ENCODE results near the gene OPN1MW2.
"Not testable (repeated sequence)": the region's sequence is repeated elsewhere in the genome, so short reads cannot be mapped to it uniquely, and the experiment has no call there.

Gene OPN1MW2

DNA sequence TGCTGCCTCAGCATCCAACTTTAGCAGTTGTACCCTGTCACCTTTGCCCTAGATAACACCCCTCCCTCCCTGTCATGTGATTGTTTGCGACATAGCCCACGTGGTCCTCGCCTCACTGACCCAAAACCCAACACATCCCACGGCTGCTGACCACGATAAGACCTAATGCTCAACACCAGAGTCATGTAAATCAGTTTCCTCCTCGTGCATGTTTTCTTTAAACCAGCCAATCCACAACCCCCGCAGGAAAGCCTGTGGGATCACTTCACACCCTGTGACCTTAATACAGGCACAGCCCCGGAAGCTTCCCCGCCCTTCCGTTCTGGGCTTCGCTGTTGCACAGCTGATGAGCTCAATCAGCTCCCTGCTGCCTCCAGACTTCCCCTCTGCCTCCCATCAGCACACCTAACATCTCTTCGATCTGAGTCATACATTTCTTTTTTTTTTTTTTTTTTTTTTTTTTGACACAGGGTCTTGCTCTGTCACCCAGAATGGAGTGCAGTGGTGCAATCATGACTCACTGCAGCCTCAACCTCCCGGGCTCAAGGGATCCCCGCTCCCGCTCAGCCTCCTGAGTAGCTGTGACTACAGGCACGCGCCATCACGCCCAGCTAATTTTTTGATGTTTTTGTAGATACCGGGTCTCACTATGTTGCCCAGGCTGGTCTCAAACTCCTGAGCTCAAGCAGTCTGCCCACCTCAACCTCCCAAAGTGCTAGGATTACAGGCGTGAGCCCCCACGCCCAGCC lies 9.7 kb upstream of the OPN1MW2 start:
- H2BK120ac ChIP-seq (ENCODE audit: low read depth, low read length); H3K4me2 ChIP-seq (ENCODE audit: low read length, poor library complexity, severe bottlenecking); H3K9me3 ChIP-seq (ENCODE audit: control insufficient read depth, low read length); H4K91ac ChIP-seq (ENCODE audit: low read length); H2BK15ac ChIP-seq (ENCODE audit: low read depth, poor library complexity, severe bottlenecking); H2AK5ac ChIP-seq (ENCODE audit: low read length, severe bottlenecking); H4K8ac ChIP-seq (ENCODE audit: low read length); H3K79me1 ChIP-seq (replicated peaks; ENCODE audit: low read length, poor library complexity, severe bottlenecking); H3K4me3 ChIP-seq (ENCODE audit: insufficient read depth in 1 of 2, low read depth in 1 of 2, low read length in 2 of 2); H2AFZ ChIP-seq (ENCODE audit: low read depth, low read length); H3K27me3 ChIP-seq (ENCODE audit: control insufficient read depth in 1 of 2, insufficient read depth in 1 of 2, low read length in 2 of 2); H3K14ac ChIP-seq (ENCODE audit: low read length in 2 of 2); H2BK5ac ChIP-seq (ENCODE audit: low read depth, low read length, poor library complexity, severe bottlenecking); H3K27ac ChIP-seq (ENCODE audit: low read length, poor library complexity, severe bottlenecking); H3K9ac ChIP-seq (ENCODE audit: low read length); H3K23ac ChIP-seq (ENCODE audit: low read length in 2 of 2); H3K36me3 ChIP-seq (ENCODE audit: control insufficient read depth in 1 of 2, insufficient read depth in 2 of 2, low read depth in 1 of 2, low read length in 2 of 2); DNase-seq; H2BK12ac ChIP-seq (ENCODE audit: low read length in 2 of 2); H3K4ac ChIP-seq (ENCODE audit: low read depth in 1 of 2, low read length in 2 of 2); H3K4me1 ChIP-seq (ENCODE audit: control insufficient read depth, insufficient read depth, low read depth, low read length); H3K18ac ChIP-seq (ENCODE audit: low read depth in 1 of 2, low read length in 2 of 2): not testable (repeated sequence)
- no CpG with 5 or more reads among the region's 21 CpGs for WGBS

DNA sequence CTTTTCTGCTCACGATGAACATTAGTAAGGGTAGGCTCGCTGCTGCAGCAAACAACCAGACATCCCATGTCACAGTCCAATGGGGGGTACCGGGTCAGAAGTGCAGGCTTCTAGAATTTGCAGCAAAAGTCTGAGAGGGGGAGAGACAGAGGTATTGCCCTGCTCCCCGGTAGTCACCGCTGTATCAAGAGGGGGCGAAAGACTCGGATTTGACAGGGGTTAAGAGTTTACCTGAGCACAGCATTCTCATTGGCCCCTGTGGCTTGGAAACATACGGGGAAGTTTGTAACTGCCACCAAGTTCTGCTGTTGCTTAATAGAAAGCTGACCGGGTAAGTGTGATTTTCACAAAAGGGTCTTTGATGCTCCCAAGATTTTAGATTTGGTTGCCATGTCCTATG lies 8.5 kb upstream of the OPN1MW2 start:
- not testable (repeated sequence) for H4K91ac ChIP-seq (ENCODE audit: low read length); H2BK15ac ChIP-seq (ENCODE audit: low read depth, poor library complexity, severe bottlenecking); H3K27ac ChIP-seq (ENCODE audit: low read length, poor library complexity, severe bottlenecking); H3K4me2 ChIP-seq (ENCODE audit: low read length, poor library complexity, severe bottlenecking); H3K18ac ChIP-seq (ENCODE audit: low read depth in 1 of 2, low read length in 2 of 2); H2AK5ac ChIP-seq (ENCODE audit: low read length, severe bottlenecking); H3K36me3 ChIP-seq (ENCODE audit: control insufficient read depth in 1 of 2, insufficient read depth in 2 of 2, low read depth in 1 of 2, low read length in 2 of 2); H4K8ac ChIP-seq (ENCODE audit: low read length); H2BK5ac ChIP-seq (ENCODE audit: low read depth, low read length, poor library complexity, severe bottlenecking); H3K27me3 ChIP-seq (ENCODE audit: control insufficient read depth in 1 of 2, insufficient read depth in 1 of 2, low read length in 2 of 2); H3K4me1 ChIP-seq (ENCODE audit: control insufficient read depth, insufficient read depth, low read depth, low read length); H3K4ac ChIP-seq (ENCODE audit: low read depth in 1 of 2, low read length in 2 of 2); H2BK12ac ChIP-seq (ENCODE audit: low read length in 2 of 2); H2AFZ ChIP-seq (ENCODE audit: low read depth, low read length); H3K79me1 ChIP-seq (replicated peaks; ENCODE audit: low read length, poor library complexity, severe bottlenecking); H3K9me3 ChIP-seq (ENCODE audit: control insufficient read depth, low read length); H3K4me3 ChIP-seq (ENCODE audit: insufficient read depth in 1 of 2, low read depth in 1 of 2, low read length in 2 of 2); H2BK120ac ChIP-seq (ENCODE audit: low read depth, low read length); H3K23ac ChIP-seq (ENCODE audit: low read length in 2 of 2); DNase-seq; H3K9ac ChIP-seq (ENCODE audit: low read length); H3K14ac ChIP-seq (ENCODE audit: low read length in 2 of 2)
- WGBS = no CpG with 5 or more reads among the region's 9 CpGs

DNA sequence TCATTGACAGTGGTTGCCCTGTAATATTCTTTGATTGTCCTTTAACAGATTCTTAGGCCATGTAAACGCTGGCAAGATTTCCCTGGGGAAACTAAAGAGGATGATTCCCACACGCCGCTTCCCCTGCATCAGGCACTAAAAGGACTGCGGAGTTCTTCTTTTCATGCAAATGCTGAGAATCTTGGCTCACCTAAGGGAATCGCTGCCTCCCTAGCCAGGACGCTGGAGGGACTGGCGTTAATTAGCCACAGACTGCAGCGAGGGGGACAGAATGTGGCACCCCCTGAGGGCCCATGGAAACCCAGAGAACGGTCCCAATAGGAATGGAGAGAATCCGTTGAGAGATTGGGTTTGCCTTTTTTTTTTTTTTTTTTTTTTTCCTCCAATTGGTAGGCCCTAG lies 8.1 kb upstream of the OPN1MW2 start:
- H3K27ac ChIP-seq (ENCODE audit: low read length, poor library complexity, severe bottlenecking); H2BK15ac ChIP-seq (ENCODE audit: low read depth, poor library complexity, severe bottlenecking); H3K9me3 ChIP-seq (ENCODE audit: control insufficient read depth, low read length); H3K9ac ChIP-seq (ENCODE audit: low read length); H2BK12ac ChIP-seq (ENCODE audit: low read length in 2 of 2); H2AFZ ChIP-seq (ENCODE audit: low read depth, low read length); H3K79me1 ChIP-seq (replicated peaks; ENCODE audit: low read length, poor library complexity, severe bottlenecking); H2BK5ac ChIP-seq (ENCODE audit: low read depth, low read length, poor library complexity, severe bottlenecking); H3K27me3 ChIP-seq (ENCODE audit: control insufficient read depth in 1 of 2, insufficient read depth in 1 of 2, low read length in 2 of 2); H3K4me2 ChIP-seq (ENCODE audit: low read length, poor library complexity, severe bottlenecking); H4K8ac ChIP-seq (ENCODE audit: low read length); H3K36me3 ChIP-seq (ENCODE audit: control insufficient read depth in 1 of 2, insufficient read depth in 2 of 2, low read depth in 1 of 2, low read length in 2 of 2); H3K4me1 ChIP-seq (ENCODE audit: control insufficient read depth, insufficient read depth, low read depth, low read length); H3K23ac ChIP-seq (ENCODE audit: low read length in 2 of 2); H2AK5ac ChIP-seq (ENCODE audit: low read length, severe bottlenecking); H2BK120ac ChIP-seq (ENCODE audit: low read depth, low read length); H3K4ac ChIP-seq (ENCODE audit: low read depth in 1 of 2, low read length in 2 of 2); H4K91ac ChIP-seq (ENCODE audit: low read length); H3K18ac ChIP-seq (ENCODE audit: low read depth in 1 of 2, low read length in 2 of 2); DNase-seq; H3K14ac ChIP-seq (ENCODE audit: low read length in 2 of 2); H3K4me3 ChIP-seq (ENCODE audit: insufficient read depth in 1 of 2, low read depth in 1 of 2, low read length in 2 of 2): not testable (repeated sequence)
- no CpG with 5 or more reads among the region's 10 CpGs for WGBS

DNA sequence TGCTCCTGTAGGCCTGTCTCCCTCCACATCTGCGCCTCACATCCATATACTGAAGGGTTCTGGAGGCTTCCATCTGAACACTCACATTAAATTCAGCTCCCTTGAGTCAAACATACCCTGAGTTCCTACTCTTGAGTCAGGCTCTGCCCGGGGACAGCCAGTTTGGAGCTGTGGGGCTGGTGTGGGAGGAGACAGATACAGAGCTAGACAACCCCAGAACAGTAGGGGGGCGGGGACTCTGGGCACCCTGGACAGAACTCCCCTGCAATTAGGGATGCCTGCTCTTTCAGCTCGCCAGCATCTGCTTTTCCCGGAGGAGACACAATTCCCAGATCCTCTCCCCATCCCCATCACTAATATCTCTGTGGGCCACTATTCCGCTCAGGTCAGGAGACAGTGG lies 5.7 kb downstream of the OPN1MW2 start:
- H3K9ac ChIP-seq (ENCODE audit: low read length); H3K18ac ChIP-seq (ENCODE audit: low read depth in 1 of 2, low read length in 2 of 2); H3K36me3 ChIP-seq (ENCODE audit: control insufficient read depth in 1 of 2, insufficient read depth in 2 of 2, low read depth in 1 of 2, low read length in 2 of 2); H2AK5ac ChIP-seq (ENCODE audit: low read length, severe bottlenecking); DNase-seq; H2BK120ac ChIP-seq (ENCODE audit: low read depth, low read length); H4K8ac ChIP-seq (ENCODE audit: low read length); H2BK5ac ChIP-seq (ENCODE audit: low read depth, low read length, poor library complexity, severe bottlenecking); H3K79me1 ChIP-seq (replicated peaks; ENCODE audit: low read length, poor library complexity, severe bottlenecking); H3K27ac ChIP-seq (ENCODE audit: low read length, poor library complexity, severe bottlenecking); H3K23ac ChIP-seq (ENCODE audit: low read length in 2 of 2); H3K9me3 ChIP-seq (ENCODE audit: control insufficient read depth, low read length); H3K4me2 ChIP-seq (ENCODE audit: low read length, poor library complexity, severe bottlenecking); H2BK12ac ChIP-seq (ENCODE audit: low read length in 2 of 2); H3K14ac ChIP-seq (ENCODE audit: low read length in 2 of 2); H3K4me1 ChIP-seq (ENCODE audit: control insufficient read depth, insufficient read depth, low read depth, low read length); H3K27me3 ChIP-seq (ENCODE audit: control insufficient read depth in 1 of 2, insufficient read depth in 1 of 2, low read length in 2 of 2); H2BK15ac ChIP-seq (ENCODE audit: low read depth, poor library complexity, severe bottlenecking); H3K4me3 ChIP-seq (ENCODE audit: insufficient read depth in 1 of 2, low read depth in 1 of 2, low read length in 2 of 2); H3K4ac ChIP-seq (ENCODE audit: low read depth in 1 of 2, low read length in 2 of 2); H4K91ac ChIP-seq (ENCODE audit: low read length); H2AFZ ChIP-seq (ENCODE audit: low read depth, low read length): not testable (repeated sequence)
- WGBS = no CpG with 5 or more reads among the region's 6 CpGs
